ENCODE results near the gene H2AZ1. TPM values are rescaled to one million over a fixed set of nuclear protein-coding genes. Genes with fewer than 3 reads are reported as not detected.
A peak's percentile ranks its signal among the peaks of the same experiment; 100 is the strongest.

Gene H2AZ1
- total RNA-seq: 122 and 131 TPM in 2 replicates

- CTCF ChIA-PET: interaction anchor here (1.2 to 1.6 kb wide), 2 partner anchors 65 to 144 kb away, joined by 4 to 7 read pairs; no protein-coding TSS in a partner anchor
- H3K36me3 Mint-ChIP-seq (ENCODE audit: low read depth): peaks cover 18% of the 10 kb centered on the region
- TF ChIP-seq CTCF (IDR thresholded peaks at IDR 0.05): no peak
- H3K4me1 Mint-ChIP-seq: peaks cover 23% of the 10 kb centered on the region
- H3K9me3 Mint-ChIP-seq: no peaks in the 10 kb centered on the region
- H3K27me3 Mint-ChIP-seq: no peaks in the 10 kb centered on the region
- POLR2A ChIA-PET: interaction anchor here (0.5 to 1.6 kb wide), 9 partner anchors 56 to 955 kb away, joined by 3 to 15 read pairs (median 5); partner anchors contain the start of genes ADH5, DAPP1, LAMTOR3 and METAP1
- intact Hi-C loops (cut with micrococcal nuclease): loop anchor here (1.0 to 5.0 kb wide), 13 partner anchors 56 to 1808 kb away; partner anchors contain the start of genes ADH5, DAPP1, EIF4E and LAMTOR3
- H3K27ac Mint-ChIP-seq: no peak within 1 kb of the TSS
- H3K4me3 Mint-ChIP-seq: no peak within 1 kb of the TSS
- peak; percentile 82 for DNase-seq
- ATAC-seq (ENCODE audit: low read depth): peak; percentile 74
Observed at GRCh38 chr4:99949999-99950912, at the start of gene H2AZ1. Gene H2AZ1 (minus strand): TSS chr4:99950275. CDS start chr4:99950170, 105 bp downstream.

- DNase-seq (no peak), ATAC-seq (ENCODE audit: low read depth) (no peak)
- Mint-ChIP-seq H3K4me3 (no peak overlapping the region), H3K27ac (no peak overlapping the region), H3K9me3 (no peaks in the 10 kb centered on the region), H3K4me1 (no peaks in the 10 kb centered on the region), H3K27me3 (no peaks in the 10 kb centered on the region), H3K36me3 (ENCODE audit: low read depth) (no peaks in the 10 kb centered on the region)
- TF ChIP-seq CTCF (IDR thresholded peaks at IDR 0.05): no peak
- intact Hi-C loops (cut with micrococcal nuclease): no loop called here
- POLR2A ChIA-PET: no interaction called here
- CTCF ChIA-PET: interaction anchor here (0.6 kb wide), 1 partner anchor 12 kb away, joined by 3 read pairs; no protein-coding TSS in a partner anchor
Observed at GRCh38 chr4:99998062-99998867, 48.2 kb upstream of the H2AZ1 start.

- TF ChIP-seq CTCF (IDR thresholded peaks at IDR 0.05): no peak
- no peak for ATAC-seq (ENCODE audit: low read depth)
- ChIA-PET POLR2A (no interaction called here), CTCF (no interaction called here)
- intact Hi-C loops (cut with micrococcal nuclease): no loop called here
- Mint-ChIP-seq H3K4me1 (no peaks in the 10 kb centered on the region), H3K27ac (no peak overlapping the region), H3K4me3 (no peak overlapping the region), H3K36me3 (ENCODE audit: low read depth) (no peaks in the 10 kb centered on the region), H3K9me3 (no peaks in the 10 kb centered on the region), H3K27me3 (no peaks in the 10 kb centered on the region)
- no peak for DNase-seq
Observed at GRCh38 chr4:99991741-99992140, 41.7 kb upstream of the H2AZ1 start.

GRCh38 chr4:99987681-99988080 lies 37.6 kb upstream of the H2AZ1 start:
- intact Hi-C loops (cut with micrococcal nuclease): no loop called here
- peaks cover 7% of the 10 kb centered on the region for H3K27me3 Mint-ChIP-seq
- H3K9me3 Mint-ChIP-seq: peaks cover 2% of the 10 kb centered on the region
- DNase-seq (no peak), ATAC-seq (ENCODE audit: low read depth) (no peak)
- no peaks in the 10 kb centered on the region for H3K4me1 Mint-ChIP-seq
- CTCF ChIA-PET: no interaction called here
- no peaks in the 10 kb centered on the region for H3K36me3 Mint-ChIP-seq (ENCODE audit: low read depth)
- no peak for TF ChIP-seq CTCF (IDR thresholded peaks at IDR 0.05)
- H3K27ac Mint-ChIP-seq: no peak overlapping the region
- POLR2A ChIA-PET: no interaction called here
- no peak overlapping the region for H3K4me3 Mint-ChIP-seq

- no peaks in the 10 kb centered on the region for H3K4me1 Mint-ChIP-seq
Observed at GRCh38 chr4:99986792-99987191, 36.7 kb upstream of the H2AZ1 start.

More at GRCh38 chr4:99986792-99987191, 36.7 kb upstream of the H2AZ1 start:
- no peak for ATAC-seq (ENCODE audit: low read depth)
- Mint-ChIP-seq H3K36me3 (ENCODE audit: low read depth) (no peaks in the 10 kb centered on the region), H3K4me3 (no peak overlapping the region), H3K9me3 (peaks cover 2% of the 10 kb centered on the region), H3K27me3 (peaks cover 9% of the 10 kb centered on the region), H3K27ac (no peak overlapping the region)
- intact Hi-C loops (cut with micrococcal nuclease): no loop called here
- CTCF ChIA-PET: no interaction called here
- DNase-seq: no peak
- POLR2A ChIA-PET: no interaction called here
- TF ChIP-seq CTCF (IDR thresholded peaks at IDR 0.05): no peak
